HepG2 (cell line): ENCODE measurements around the gene SPON1. TPM values are rescaled to one million over a fixed set of nuclear protein-coding genes. Genes with fewer than 3 reads are reported as not detected.

Experiments
- ATAC-seq: fragments of 200-7000 bp; cut with Tn5 transposase; 3 replicates; pipeline ENCODE4 v1.9.1; 2020; ENCODE audit warnings: mild to moderate bottlenecking, moderate library complexity
- BruUV-seq: library from RNA; stranded (reverse); fragments of 400-500 nt; replicated peaks from 2 replicates; lab custom pipeline; 2021; lab: Mats Ljungman, UMichigan
- CTCF ChIA-PET: fragments of 300-600 bp; formaldehyde crosslinking; extraction: SDS; loops from one replicate; lab custom pipeline; 2021; ENCODE audit warnings: low total read pairs, inconsistent platforms, low intra/inter-chr PET ratio; lab: Yijun Ruan, JAX
- POLR2A ChIA-PET: fragments of 350-600 bp; sonication (Branson Sonifier 250); formaldehyde crosslinking; loops from one replicate; lab custom pipeline; 2020; ENCODE audit warnings: antibody characterized with exemption, inconsistent platforms; lab: Yijun Ruan, JAX
- DNase-seq: peaks from one replicate; pipeline ENCODE4 v3.0.0-alpha.2; 2015; ENCODE audit warnings: low spot score
- FAIRE-seq: peaks from 3 replicates; lab custom pipeline; 2011; peaks lifted over from hg19 to GRCh38; lab: Jason Lieb, UNC
- H2AFZ ChIP-seq: one replicate; pipeline ENCODE4 v1.6.1; 2011; ENCODE audit warnings: low read length, inconsistent platforms
- H3K27ac ChIP-seq: fragments of 300-600 bp; 3 replicates; pipeline ENCODE4 v1.8.0; 2011; ENCODE audit warnings: mixed run types, mild to moderate bottlenecking, mixed read lengths, low read length, inconsistent platforms; ENCODE audit not compliant: insufficient read depth; ENCODE audit errors: extremely low read length
- H3K27me3 ChIP-seq, 2 experiments: fragments of 200-600 bp in 1 of 2; 2 replicates in 1 of 2; 3 replicates in 1 of 2; pipeline versions ENCODE4 v1.6.0 to v1.8.0; 2011; ENCODE audit warnings: low read length in 2 of 2, mild to moderate bottlenecking in 2 of 2, moderate library complexity in 2 of 2, inconsistent platforms in 1 of 2; ENCODE audit not compliant: insufficient read depth in 2 of 2, control insufficient read depth in 1 of 2
- H3K36me3 ChIP-seq, 2 experiments: fragments of 200-600 bp in 1 of 2; replicated peaks in 1 of 2; 2 replicates in 1 of 2; 3 replicates in 1 of 2; pipeline versions ENCODE4 v1.5.1 to v1.8.0; 2011; ENCODE audit warnings: low read length in 2 of 2, inconsistent platforms in 1 of 2; ENCODE audit not compliant: insufficient read depth in 2 of 2, control insufficient read depth in 1 of 2
- H3K4me1 ChIP-seq: 2 replicates; pipeline ENCODE4 v1.5.1; 2012; ENCODE audit warnings: low read length, inconsistent platforms; ENCODE audit not compliant: insufficient read depth
- H3K4me2 ChIP-seq: 2 replicates; pipeline ENCODE4 v1.6.0; 2011; ENCODE audit warnings: low read depth, low read length, inconsistent platforms
- H3K4me3 ChIP-seq, 3 experiments: fragments of 200-600 bp in 1 of 3; sonication (generic), shearing (Covaris generic) in 1 of 3; replicated peaks in 1 of 3; 2 replicates each; pipeline ENCODE4 v1.5.1; 2011 to 2016; ENCODE audit warnings: low read length in 3 of 3, inconsistent platforms in 2 of 3, low read depth in 2 of 3, mild to moderate bottlenecking in 2 of 3, control low read depth in 1 of 3, mixed read lengths in 1 of 3; ENCODE audit not compliant: insufficient read depth in 1 of 3
- H3K79me2 ChIP-seq: one replicate; pipeline ENCODE4 v1.6.1; 2011; ENCODE audit warnings: low read length, inconsistent platforms; ENCODE audit not compliant: insufficient read depth
- H3K9ac ChIP-seq: 2 replicates; pipeline ENCODE4 v1.6.0; 2011; ENCODE audit warnings: mild to moderate bottlenecking, low read depth, low read length, inconsistent platforms; ENCODE audit not compliant: insufficient read depth
- H3K9me3 ChIP-seq: 2 replicates; pipeline ENCODE4 v1.5.1; 2012; ENCODE audit warnings: mild to moderate bottlenecking, low read length
- H4K20me1 ChIP-seq: 2 replicates; pipeline ENCODE4 v1.6.0; 2011; ENCODE audit warnings: inconsistent platforms, mild to moderate bottlenecking, low read length, moderate library complexity; ENCODE audit not compliant: insufficient read depth
- DPF2 ChIP-seq: sonication (generic); formaldehyde crosslinking; IDR thresholded peaks from 2 replicates; pipeline ENCODE4 v1.4.0; 2020; ENCODE audit warnings: mild to moderate bottlenecking, low read depth, missing genetic modification reagents, borderline replicate concordance
- MYC ChIP-seq: sonication (generic); formaldehyde crosslinking; IDR thresholded peaks from 2 replicates; pipeline ENCODE4 v1.9.0; 2021; ENCODE audit warnings: missing genetic modification reagents, borderline replicate concordance
- MYNN ChIP-seq: sonication (generic); formaldehyde crosslinking; IDR thresholded peaks from 2 replicates; pipeline ENCODE4 v1.4.0; 2020; ENCODE audit warnings: mild to moderate bottlenecking, low read depth, missing genetic modification reagents
- RFXANK ChIP-seq: IDR thresholded peaks from 2 replicates; pipeline ENCODE4 v1.6.1; 2016
- ZMYM4 ChIP-seq: sonication (generic); formaldehyde crosslinking; IDR thresholded peaks from 2 replicates; pipeline ENCODE4 v1.8.1; 2023; ENCODE audit warnings: mild to moderate bottlenecking, missing genetic modification reagents
- ZNF605 ChIP-seq: sonication (generic); formaldehyde crosslinking; IDR thresholded peaks from 2 replicates; pipeline ENCODE4 v1.8.0; 2022; ENCODE audit warnings: mild to moderate bottlenecking, missing genetic modification reagents
- ZNF724P ChIP-seq: sonication (generic); formaldehyde crosslinking; IDR thresholded peaks from 2 replicates; pipeline ENCODE4 v1.8.0; 2022; ENCODE audit warnings: missing genetic modification reagents, borderline replicate concordance
- ZNF772 ChIP-seq: sonication (generic); formaldehyde crosslinking; IDR thresholded peaks from 2 replicates; pipeline ENCODE4 v1.5.0; 2020; ENCODE audit warnings: mild to moderate bottlenecking, missing genetic modification reagents
- WGBS: methylation state at CpG from one replicate; pipeline ENCODE4 v1.1.6; 2017; ENCODE audit warnings: low lambda C conversion rate; 5-methylcytosine and 5-hydroxymethylcytosine counted together
- in situ Hi-C: cut with HindIII; loops from 2 replicates; pipeline ENCODE4 v1.10.0; 2017; ENCODE audit warnings: low pct_unique_long_range_greater_than_20kb; ENCODE audit not compliant: extremely low pct_ligation_motif_present
- intact Hi-C: fragments of 100-400 bp; cut with micrococcal nuclease; formaldehyde crosslinking; loops from one replicate; pipeline ENCODE4 v1.10.0; 2022; ENCODE audit not compliant: unreplicated experiment
- polyA plus RNA-seq, 8 experiments: library from polyadenylated mRNA; depleted of rRNA in 3 of 8; stranded (reverse) in 7 of 8; unstranded in 1 of 8; fragments of >200 nt; fragmentation: Illumina TruSeq in 4 of 8; extraction: Trizol in 4 of 8; gene quantifications; 2 replicates each; pipeline versions ENCODE4 v1.2.1 to v1.2.3, GENCODE V29; 2011 to 2016; ENCODE audit warnings: low read depth in 4 of 8, missing spikeins in 1 of 8, mixed read lengths in 1 of 8; ENCODE audit not compliant: insufficient read depth in 1 of 8
- total RNA-seq, 5 experiments: library from RNA; depleted of rRNA; stranded (reverse); fragments of >200 nt; fragmentation: Illumina TruSeq; extraction: Trizol; gene quantifications; 2 replicates each; pipeline ENCODE4 v1.2.3, GENCODE V29; 2016; ENCODE audit warnings: low read depth in 1 of 5
- TF ChIP-seq, protein P1 (sequence below): sonication (generic); formaldehyde crosslinking; IDR thresholded peaks from 2 replicates; pipeline ENCODE4 v1.5.0; 2020; ENCODE audit warnings: mild to moderate bottlenecking, missing genetic modification reagents
- TF ChIP-seq, protein P2 (sequence below): sonication (generic); formaldehyde crosslinking; IDR thresholded peaks from 2 replicates; pipeline ENCODE4 v1.8.0; 2022; ENCODE audit warnings: mild to moderate bottlenecking, missing genetic modification reagents; ENCODE audit not compliant: insufficient replicate concordance
- TF ChIP-seq, protein P3 (sequence below): sonication (generic); formaldehyde crosslinking; IDR thresholded peaks from 2 replicates; pipeline ENCODE4 v1.4.0; 2020; ENCODE audit warnings: missing genetic modification reagents, borderline replicate concordance

The SPON1 gene
- total and polyA plus RNA-seq, 2 of the 13 experiments (the other 11 are each of a cell fraction or from before 2014, with no cell fraction given) = not detected

- no peak overlapping the region for H3K4me2 ChIP-seq
Measured at GRCh38 chr11:14308897-14309387, 346.4 kb downstream of the SPON1 start.

More at GRCh38 chr11:14308897-14309387, 346.4 kb downstream of the SPON1 start:
- WGBS = 94% methylated on average over 1 of the region's 1 CpG
- no peak overlapping the region for H3K9ac ChIP-seq
- H2AFZ ChIP-seq = no peak overlapping the region
- no peaks in the 10 kb centered on the region for H3K36me3 ChIP-seq
- DNase-seq = no peak
- in situ Hi-C loops = loop anchor here (10.0 kb wide), 2 partner anchors 106 to 136 kb away; no protein-coding TSS in a partner anchor
- intact Hi-C loops = loop anchor here (5.0 kb wide), 1 partner anchor 48 kb away; the partner anchor contains the start of gene RRAS2
- no peak overlapping the region for H3K4me3 ChIP-seq
- POLR2A ChIA-PET = no interaction called here
- no peak for ATAC-seq
- CTCF ChIA-PET = interaction anchor here (0.7 kb wide), 1 partner anchor 110 kb away, joined by 4 read pairs; no protein-coding TSS in a partner anchor
- FAIRE-seq = no peak
- peaks cover 16% of the 10 kb centered on the region for H4K20me1 ChIP-seq
- H3K79me2 ChIP-seq = peaks cover 21% of the 10 kb centered on the region
- TF ChIP-seq ZNF772 (CRISPR knock-in tag) (no peak), ZNF605 (no peak), DPF2 (CRISPR knock-in tag) (no peak), ZMYM4 (CRISPR knock-in tag) (no peak), MYC (CRISPR knock-in tag) (no peak), ZNF724P (CRISPR knock-in tag) (no peak), MYNN (no peak), RFXANK (CRISPR knock-in tag) (no peak)
- TF ChIP-seq, protein P1, sequence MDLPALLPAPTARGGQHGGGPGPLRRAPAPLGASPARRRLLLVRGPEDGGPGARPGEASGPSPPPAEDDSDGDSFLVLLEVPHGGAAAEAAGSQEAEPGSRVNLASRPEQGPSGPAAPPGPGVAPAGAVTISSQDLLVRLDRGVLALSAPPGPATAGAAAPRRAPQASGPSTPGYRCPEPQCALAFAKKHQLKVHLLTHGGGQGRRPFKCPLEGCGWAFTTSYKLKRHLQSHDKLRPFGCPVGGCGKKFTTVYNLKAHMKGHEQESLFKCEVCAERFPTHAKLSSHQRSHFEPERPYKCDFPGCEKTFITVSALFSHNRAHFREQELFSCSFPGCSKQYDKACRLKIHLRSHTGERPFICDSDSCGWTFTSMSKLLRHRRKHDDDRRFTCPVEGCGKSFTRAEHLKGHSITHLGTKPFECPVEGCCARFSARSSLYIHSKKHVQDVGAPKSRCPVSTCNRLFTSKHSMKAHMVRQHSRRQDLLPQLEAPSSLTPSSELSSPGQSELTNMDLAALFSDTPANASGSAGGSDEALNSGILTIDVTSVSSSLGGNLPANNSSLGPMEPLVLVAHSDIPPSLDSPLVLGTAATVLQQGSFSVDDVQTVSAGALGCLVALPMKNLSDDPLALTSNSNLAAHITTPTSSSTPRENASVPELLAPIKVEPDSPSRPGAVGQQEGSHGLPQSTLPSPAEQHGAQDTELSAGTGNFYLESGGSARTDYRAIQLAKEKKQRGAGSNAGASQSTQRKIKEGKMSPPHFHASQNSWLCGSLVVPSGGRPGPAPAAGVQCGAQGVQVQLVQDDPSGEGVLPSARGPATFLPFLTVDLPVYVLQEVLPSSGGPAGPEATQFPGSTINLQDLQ (CRISPR knock-in tag) = no peak
- TF ChIP-seq, protein P2, sequence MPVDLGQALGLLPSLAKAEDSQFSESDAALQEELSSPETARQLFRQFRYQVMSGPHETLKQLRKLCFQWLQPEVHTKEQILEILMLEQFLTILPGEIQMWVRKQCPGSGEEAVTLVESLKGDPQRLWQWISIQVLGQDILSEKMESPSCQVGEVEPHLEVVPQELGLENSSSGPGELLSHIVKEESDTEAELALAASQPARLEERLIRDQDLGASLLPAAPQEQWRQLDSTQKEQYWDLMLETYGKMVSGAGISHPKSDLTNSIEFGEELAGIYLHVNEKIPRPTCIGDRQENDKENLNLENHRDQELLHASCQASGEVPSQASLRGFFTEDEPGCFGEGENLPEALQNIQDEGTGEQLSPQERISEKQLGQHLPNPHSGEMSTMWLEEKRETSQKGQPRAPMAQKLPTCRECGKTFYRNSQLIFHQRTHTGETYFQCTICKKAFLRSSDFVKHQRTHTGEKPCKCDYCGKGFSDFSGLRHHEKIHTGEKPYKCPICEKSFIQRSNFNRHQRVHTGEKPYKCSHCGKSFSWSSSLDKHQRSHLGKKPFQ (CRISPR knock-in tag) = no peak
- TF ChIP-seq, protein P3, sequence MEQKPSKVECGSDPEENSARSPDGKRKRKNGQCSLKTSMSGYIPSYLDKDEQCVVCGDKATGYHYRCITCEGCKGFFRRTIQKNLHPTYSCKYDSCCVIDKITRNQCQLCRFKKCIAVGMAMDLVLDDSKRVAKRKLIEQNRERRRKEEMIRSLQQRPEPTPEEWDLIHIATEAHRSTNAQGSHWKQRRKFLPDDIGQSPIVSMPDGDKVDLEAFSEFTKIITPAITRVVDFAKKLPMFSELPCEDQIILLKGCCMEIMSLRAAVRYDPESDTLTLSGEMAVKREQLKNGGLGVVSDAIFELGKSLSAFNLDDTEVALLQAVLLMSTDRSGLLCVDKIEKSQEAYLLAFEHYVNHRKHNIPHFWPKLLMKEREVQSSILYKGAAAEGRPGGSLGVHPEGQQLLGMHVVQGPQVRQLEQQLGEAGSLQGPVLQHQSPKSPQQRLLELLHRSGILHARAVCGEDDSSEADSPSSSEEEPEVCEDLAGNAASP (CRISPR knock-in tag) = no peak
- no TSS peak for BruUV-seq
- H3K4me1 ChIP-seq = peaks cover 11% of the 10 kb centered on the region
- no peaks in the 10 kb centered on the region for H3K27me3 ChIP-seq
- H3K9me3 ChIP-seq = no peaks in the 10 kb centered on the region
- H3K27ac ChIP-seq = no peak overlapping the region
